Measurements from ENCODE around the gene ANTXR2. TPM values are rescaled to one million over a fixed set of nuclear protein-coding genes. Genes with fewer than 3 reads are reported as not detected.

ANTXR2 gene
- total and polyA plus RNA-seq, 2 of the 8 experiments (the other 6 are each of a cell fraction or from before 2014, with no cell fraction given): 1.1 to 7.5 TPM

DNA sequence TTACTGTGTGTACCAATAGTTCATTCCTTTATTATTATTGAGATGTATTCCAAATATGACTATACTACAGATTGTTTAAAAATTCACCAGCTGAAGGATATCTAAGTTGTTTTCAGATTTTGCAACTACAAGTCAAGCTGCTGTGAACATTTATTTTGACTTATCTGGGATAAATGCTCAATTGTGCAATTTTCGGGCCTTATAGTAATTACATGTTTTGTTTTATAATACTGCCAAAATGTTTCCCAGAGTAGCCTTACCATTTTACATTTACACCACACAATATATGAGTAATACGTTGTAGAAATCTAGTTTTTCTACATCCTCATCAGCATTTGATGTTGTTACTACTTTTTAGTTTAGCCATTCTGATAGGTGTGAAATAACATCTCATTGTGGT lies 179.6 kb downstream of the ANTXR2 start:
- Histone ChIP-seq H3K79me1 (ENCODE audit: low read depth, low read length) (no peaks in the 10 kb centered on the region), H2AFZ (ENCODE audit: low read length) (no peak overlapping the region), H2BK15ac (ENCODE audit: low read length) (no peak overlapping the region), H3K79me2 (ENCODE audit: control insufficient read depth in 1 of 2, insufficient read depth in 2 of 2, low read length in 2 of 2) (no peaks in the 10 kb centered on the region), H2BK5ac (ENCODE audit: low read depth, low read length) (no peak overlapping the region), H3K4ac (replicated peaks; ENCODE audit: insufficient read length, low read depth, low read length) (no peak overlapping the region), H2BK120ac (replicated peaks; ENCODE audit: low read depth, low read length) (no peak overlapping the region), H3K4me1 (replicated peaks in 1 of 4; ENCODE audit: control insufficient read depth in 3 of 4, insufficient read depth in 4 of 4, low read length in 3 of 4) (no peaks in the 10 kb centered on the region; a peak in 1 of 7 replicates), H2AK5ac (ENCODE audit: low read depth, low read length) (no peak overlapping the region), H3K36me3 (ENCODE audit: control insufficient read depth in 2 of 4, insufficient read depth in 4 of 4, low read length in 3 of 4) (no peaks in the 10 kb centered on the region), H3K18ac (ENCODE audit: extremely low read depth, low read length) (no peak overlapping the region), H2BK20ac (ENCODE audit: low read length) (no peak overlapping the region), H3K27ac (ENCODE audit: low read depth, low read length) (no peak overlapping the region), H2BK12ac (ENCODE audit: low read depth, low read length) (no peak overlapping the region), H3K9me3 (ENCODE audit: insufficient read depth in 2 of 2, low read depth in 1 of 2, low read length in 1 of 2) (no peaks in the 10 kb centered on the region), H3K4me2 (ENCODE audit: insufficient read depth in 1 of 2, low read depth in 2 of 2, low read length in 2 of 2) (no peak overlapping the region), H3K56ac (replicated peaks; ENCODE audit: insufficient read length, low read depth, low read length) (no peak overlapping the region), H4K20me1 (replicated peaks in 1 of 2; ENCODE audit: control insufficient read depth in 1 of 2, insufficient read depth in 2 of 2, low read length in 2 of 2) (no peaks in the 10 kb centered on the region), H3K9ac (replicated peaks in 1 of 4; ENCODE audit: extremely low read depth in 1 of 4, low read depth in 3 of 4, low read length in 3 of 4) (no peak overlapping the region), H3K4me3 (ENCODE audit: extremely low read depth in 1 of 4, insufficient read depth in 2 of 4, low read depth in 3 of 4, low read length in 4 of 4) (no peak overlapping the region), H4K91ac (replicated peaks; ENCODE audit: insufficient read length, low read length) (no peak overlapping the region), H4K8ac (ENCODE audit: extremely low read depth, insufficient read depth, low read length) (no peak overlapping the region), H4K5ac (ENCODE audit: insufficient read length, low read depth, low read length) (no peak overlapping the region), H3K14ac (ENCODE audit: insufficient read length) (no peak overlapping the region), H3K23ac (ENCODE audit: insufficient read length) (no peak overlapping the region), H3K23me2 (ENCODE audit: low read depth, low read length) (no peaks in the 10 kb centered on the region), H3K27me3 (replicated peaks in 1 of 4; ENCODE audit: control insufficient read depth in 3 of 4, extremely low read depth in 1 of 4, insufficient read depth in 3 of 4, low read length in 3 of 4) (no peaks in the 10 kb centered on the region)
- 63% methylated on average over 2 of the region's 2 CpGs; no CpG with 5 or more reads in 1 of the 2 experiments for WGBS, 2 experiments (ENCODE audit: extremely low coverage in 1 of 2, insufficient coverage in 1 of 2, insufficient read length in 1 of 2, insufficient replicate concordance in 2 of 2, low coverage in 1 of 2, low lambda C conversion rate in 2 of 2, missing lambda C conversion rate in 1 of 2)
- ChIA-PET POLR2A (ENCODE audit: partially characterized antibody) (no interaction called here), CTCF (ENCODE audit: partially characterized antibody) (no interaction called here)
- FAIRE-seq (no peak), DNase-seq (ENCODE audit: low read depth in 1 of 2, low spot score in 2 of 2) (no peak)
- TF ChIP-seq, protein P1, sequence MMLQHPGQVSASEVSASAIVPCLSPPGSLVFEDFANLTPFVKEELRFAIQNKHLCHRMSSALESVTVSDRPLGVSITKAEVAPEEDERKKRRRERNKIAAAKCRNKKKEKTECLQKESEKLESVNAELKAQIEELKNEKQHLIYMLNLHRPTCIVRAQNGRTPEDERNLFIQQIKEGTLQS (IDR thresholded peaks at IDR 0.05; ENCODE audit: insufficient read depth, low read depth, low read length): no peak
- TF ChIP-seq CTCF (IDR thresholded peaks at IDR 0.05; ENCODE audit: control extremely low read depth in 1 of 3, insufficient read depth in 1 of 3, low read depth in 1 of 3, low read length in 3 of 3) (no peak), TAF1 (IDR thresholded peaks at IDR 0.05; ENCODE audit: low read depth, low read length) (no peak), BACH1 (IDR thresholded peaks at IDR 0.05; ENCODE audit: low read length) (no peak), PHF8 (conservative IDR thresholded peaks at IDR 0.05; ENCODE audit: low read depth, low read length) (no peak), SIX5 (IDR thresholded peaks at IDR 0.05; ENCODE audit: low read depth, low read length) (no peak), TCF12 (IDR thresholded peaks at IDR 0.05; ENCODE audit: low read depth, low read length) (no peak), SP1 (IDR thresholded peaks at IDR 0.05; ENCODE audit: low read depth, low read length) (no peak), EGR1 (IDR thresholded peaks at IDR 0.05; ENCODE audit: borderline replicate concordance, low read depth, low read length) (no peak), GTF2F1 (IDR thresholded peaks at IDR 0.05; ENCODE audit: borderline replicate concordance, low read depth, low read length) (no peak), YY1 (IDR thresholded peaks at IDR 0.05; ENCODE audit: low read depth, low read length) (no peak), JUN (IDR thresholded peaks at IDR 0.05; ENCODE audit: low read depth, low read length) (no peak), POU5F1 (IDR thresholded peaks at IDR 0.05; ENCODE audit: low read depth, low read length) (no peak)

Data from H1 (cell line).